Endothelial cell of hepatic sinusoid (primary cell): ENCODE measurements around the gene CTBP2.

Experiments
- in situ Hi-C: cut with HindIII; loops from 2 replicates; pipeline ENCODE4 v1.10.0; 2017; ENCODE audit warnings: low sequenced_read_pairs

Gene CTBP2

GRCh38 chr10:125056161-125057132 lies 103.9 kb downstream of the CTBP2 start:
- in situ Hi-C loops = no loop called here

DNA sequence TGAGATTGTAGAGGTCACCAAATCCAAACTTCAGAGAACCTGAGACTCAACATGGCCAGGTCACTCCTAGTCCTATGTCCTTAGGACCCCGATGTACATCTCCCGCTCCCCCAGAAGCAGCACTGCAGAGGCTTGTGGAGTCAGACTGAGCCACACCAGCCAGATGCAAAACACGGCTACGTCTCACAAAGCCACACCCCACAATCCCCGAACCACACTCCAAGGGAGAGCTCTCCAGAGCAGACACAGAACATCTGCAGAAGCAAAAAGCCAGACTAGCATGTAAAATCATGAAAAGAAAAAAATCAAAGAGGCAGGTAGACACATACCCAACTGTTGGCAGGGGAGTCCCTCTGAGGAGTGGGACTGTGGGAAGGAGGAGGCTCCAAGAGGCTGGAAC lies 104.9 kb downstream of the CTBP2 start:
- in situ Hi-C loops = no loop called here

DNA sequence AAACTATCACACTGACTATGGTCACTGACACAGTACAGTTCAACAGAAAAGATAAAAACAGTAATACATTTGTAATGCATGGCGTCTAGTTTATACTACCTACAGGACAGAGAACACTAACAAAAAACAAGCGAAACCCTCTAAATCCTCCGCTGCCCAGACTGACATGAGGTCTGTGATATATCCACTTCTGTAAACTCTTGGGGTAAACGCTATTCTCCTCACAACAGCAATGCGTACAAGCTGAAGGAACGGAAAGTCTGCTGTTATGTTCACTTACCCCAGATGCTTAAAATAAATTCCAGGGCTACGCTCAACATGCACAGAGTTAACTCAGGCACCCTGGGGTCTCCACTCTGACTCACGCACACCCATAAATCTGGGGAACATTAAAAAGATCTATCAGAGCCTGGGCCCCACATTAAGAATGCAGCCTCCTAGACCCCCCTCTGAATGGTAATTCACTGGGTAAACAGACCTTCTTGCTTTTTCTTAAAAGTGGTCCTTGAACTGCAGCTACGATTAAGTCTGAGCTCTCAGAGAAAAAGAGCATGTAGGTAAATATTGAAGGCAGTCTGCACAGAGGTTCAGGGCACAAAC lies 105.6 kb downstream of the CTBP2 start:
- in situ Hi-C loops = no loop called here

DNA sequence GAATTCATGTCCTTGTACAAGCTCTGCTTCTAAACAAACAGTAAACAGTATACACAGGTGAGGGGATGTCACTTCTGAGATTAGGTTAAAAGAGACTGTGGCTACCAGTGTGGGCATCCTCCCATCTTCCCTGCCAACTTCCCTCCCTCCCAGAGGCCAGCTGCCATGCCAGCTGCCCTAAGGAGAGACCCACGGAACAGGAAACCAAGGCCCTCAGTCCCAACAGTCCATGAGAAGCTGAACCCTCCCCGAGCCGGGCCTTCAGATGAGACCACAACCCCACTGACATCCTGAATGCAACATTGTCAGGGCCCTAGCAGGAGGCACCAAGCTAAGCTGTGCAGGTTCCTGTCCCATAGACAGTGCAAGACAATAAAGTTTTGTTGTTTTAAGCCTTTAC lies 106.1 kb downstream of the CTBP2 start:
- in situ Hi-C loops = no loop called here

- in situ Hi-C loops = no loop called here
Observed at GRCh38 chr10:125052146-125052545, 108.2 kb downstream of the CTBP2 start.

GRCh38 chr10:125050383-125050782 lies 110.0 kb downstream of the CTBP2 start:
- in situ Hi-C loops = no loop called here

- in situ Hi-C loops = no loop called here
Observed at GRCh38 chr10:125049216-125049881, 111.0 kb downstream of the CTBP2 start.

- in situ Hi-C loops = no loop called here
Observed at GRCh38 chr10:125048094-125048864, 112.1 kb downstream of the CTBP2 start.

GRCh38 chr10:125043841-125044658 lies 116.3 kb downstream of the CTBP2 start:
- in situ Hi-C loops = loop anchor here (5.0 kb wide), 2 partner anchors 52 to 63 kb away; no protein-coding TSS in a partner anchor

DNA sequence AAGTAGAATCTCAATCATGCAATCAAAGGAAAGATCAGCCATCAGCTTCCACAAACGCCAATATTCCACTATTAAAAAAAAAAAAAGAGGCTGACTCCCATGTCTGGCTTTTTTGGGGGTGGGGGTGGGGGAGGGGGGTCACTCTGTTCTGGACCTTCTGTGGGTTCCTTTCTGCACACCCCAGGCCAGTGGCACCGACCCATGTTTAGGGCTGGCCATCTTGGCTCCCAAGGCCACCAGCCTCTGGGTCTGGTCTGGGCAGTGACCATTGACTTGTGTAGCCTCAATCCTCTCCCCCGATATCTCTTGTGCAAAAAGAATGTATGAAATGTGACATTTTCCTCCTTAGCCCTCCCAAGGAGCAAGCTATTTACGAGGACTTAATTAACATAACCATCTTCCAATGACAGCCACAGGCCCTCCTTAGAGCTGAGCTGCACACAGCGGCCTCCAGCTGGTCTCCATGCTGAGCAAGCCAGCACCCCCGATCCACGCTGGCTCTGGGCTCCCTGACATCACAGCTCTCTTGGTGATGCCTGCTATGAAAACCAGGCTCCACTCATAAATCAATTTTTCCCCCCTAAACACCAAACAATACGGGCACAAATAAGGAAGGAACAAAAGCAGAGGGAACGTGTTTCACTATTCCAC lies 118.4 kb downstream of the CTBP2 start:
- in situ Hi-C loops = loop anchor here (5.0 kb wide), 2 partner anchors 50 to 65 kb away; no protein-coding TSS in a partner anchor

GRCh38 chr10:125039354-125039769 lies 121.0 kb downstream of the CTBP2 start:
- in situ Hi-C loops = no loop called here

- in situ Hi-C loops = no loop called here
Observed at GRCh38 chr10:125038637-125039036, 121.7 kb downstream of the CTBP2 start.

- in situ Hi-C loops = no loop called here
Observed at GRCh38 chr10:125037145-125037877, 123.1 kb downstream of the CTBP2 start.

DNA sequence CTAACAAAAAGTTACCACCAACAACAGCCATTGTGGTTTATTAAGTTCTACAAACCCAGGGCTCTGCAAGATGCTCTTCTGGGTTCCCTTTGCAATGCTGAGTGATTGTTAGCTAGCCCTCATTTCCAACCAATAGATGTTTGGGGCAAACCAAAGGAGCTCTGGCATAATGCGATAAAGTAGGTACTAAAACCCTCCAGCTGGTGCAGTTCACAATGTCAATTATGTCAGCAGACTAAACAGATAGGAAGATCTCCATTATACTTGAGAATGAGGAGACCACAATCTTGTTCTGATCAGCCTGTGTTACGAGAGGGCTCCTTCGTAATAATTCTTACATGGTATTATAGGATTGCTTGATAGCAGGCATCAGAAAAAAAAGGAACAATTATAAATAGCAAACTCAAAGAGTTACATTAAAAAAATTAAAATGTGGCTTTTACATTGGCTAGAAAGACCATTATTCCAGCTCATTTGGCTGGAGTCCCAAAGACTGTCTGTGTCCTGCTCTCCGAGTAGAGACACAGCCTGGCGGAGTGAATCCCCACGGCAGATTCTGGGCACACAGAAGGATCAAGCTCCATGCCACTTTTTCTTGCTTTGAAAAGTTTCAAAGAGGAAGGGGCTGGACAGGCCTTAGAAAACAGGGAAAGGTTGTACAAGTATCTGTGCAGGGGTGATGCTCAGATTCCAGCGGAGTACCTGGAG lies 124.6 kb downstream of the CTBP2 start:
- in situ Hi-C loops = no loop called here

- in situ Hi-C loops = no loop called here
Observed at GRCh38 chr10:125035136-125035535, 125.2 kb downstream of the CTBP2 start.

DNA sequence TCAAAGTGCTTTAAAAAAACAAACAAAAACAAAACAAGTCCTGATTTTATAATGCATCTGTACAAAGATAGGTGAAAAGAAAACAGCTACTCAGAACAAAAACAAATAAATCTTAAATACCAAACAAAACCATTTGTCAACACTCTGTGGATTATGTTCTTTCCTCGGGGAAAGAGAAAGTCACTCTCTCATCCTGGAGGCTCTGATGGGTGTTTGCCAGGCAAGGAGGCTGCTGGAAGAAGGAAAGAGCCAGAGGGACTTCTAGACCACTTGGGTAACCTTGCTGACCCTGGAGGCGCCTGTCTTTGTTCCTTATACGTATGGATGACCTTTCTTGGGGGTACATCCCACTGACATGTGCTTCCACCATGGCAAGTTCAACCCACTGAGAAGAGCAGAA lies 125.7 kb downstream of the CTBP2 start:
- in situ Hi-C loops = no loop called here

- in situ Hi-C loops = no loop called here
Observed at GRCh38 chr10:125033146-125033924, 127.0 kb downstream of the CTBP2 start.
